Pulmonary artery endothelial cell (primary cell): ENCODE data around the gene ACSL3. TPM values are rescaled to one million over a fixed set of nuclear protein-coding genes. Genes with fewer than 3 reads are reported as not detected.
"Not testable (repeated sequence)": the region's sequence is repeated elsewhere in the genome, so short reads cannot be mapped to it uniquely, and the experiment has no call there.

ENCODE experiments used
- DNase-seq: peaks from one replicate; pipeline ENCODE4 v3.0.0-alpha.2; 2011; ENCODE audit warnings: low read depth, low spot score
- total RNA-seq: library from RNA; depleted of rRNA; stranded (reverse); fragments of >200 nt; gene quantifications from 2 replicates; pipeline ENCODE4 v1.2.3, GENCODE V29; 2014

The ACSL3 gene
- total RNA-seq: 99.3 and 167 TPM in 2 replicates

DNA sequence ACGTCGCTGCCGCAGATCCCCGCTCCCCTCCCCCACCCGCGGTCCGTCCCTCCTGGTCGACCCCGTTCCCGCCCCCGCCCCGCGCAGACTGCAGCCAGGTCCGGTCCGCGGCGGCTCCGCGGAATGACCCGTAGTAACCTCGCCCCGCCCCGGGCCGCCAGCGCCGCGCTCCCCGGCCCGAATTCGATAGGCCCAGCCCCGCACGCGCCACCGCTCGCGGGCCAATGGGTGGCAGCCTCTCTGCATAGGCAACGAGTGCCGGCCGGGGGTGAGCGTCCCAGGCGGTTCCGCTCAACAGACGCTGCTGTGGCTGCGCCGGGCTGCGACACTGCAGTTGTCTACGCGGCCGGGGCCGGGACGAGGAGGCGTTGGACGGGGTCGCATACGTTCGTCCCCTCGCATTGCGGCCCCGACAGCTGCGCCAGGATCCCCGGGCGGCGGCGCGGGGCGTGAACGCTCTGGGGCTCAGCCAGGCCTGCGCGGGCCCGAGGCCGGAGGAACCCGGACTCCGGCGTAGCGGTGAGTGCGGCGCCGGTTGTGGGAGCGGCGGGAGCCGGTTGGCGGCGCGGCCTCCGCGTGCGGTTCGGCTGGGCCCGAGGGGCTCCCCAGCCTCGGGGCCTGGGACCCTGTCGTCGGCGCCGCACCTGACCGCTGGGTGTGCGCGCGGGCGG lies at the start of gene ACSL3:
TSS of gene ACSL3 (plus strand) at position 297 of the 671 bp plus-strand sequence. CDS start 47,737 bp downstream, outside the sequence.
- peak; percentile 83 for DNase-seq

DNA sequence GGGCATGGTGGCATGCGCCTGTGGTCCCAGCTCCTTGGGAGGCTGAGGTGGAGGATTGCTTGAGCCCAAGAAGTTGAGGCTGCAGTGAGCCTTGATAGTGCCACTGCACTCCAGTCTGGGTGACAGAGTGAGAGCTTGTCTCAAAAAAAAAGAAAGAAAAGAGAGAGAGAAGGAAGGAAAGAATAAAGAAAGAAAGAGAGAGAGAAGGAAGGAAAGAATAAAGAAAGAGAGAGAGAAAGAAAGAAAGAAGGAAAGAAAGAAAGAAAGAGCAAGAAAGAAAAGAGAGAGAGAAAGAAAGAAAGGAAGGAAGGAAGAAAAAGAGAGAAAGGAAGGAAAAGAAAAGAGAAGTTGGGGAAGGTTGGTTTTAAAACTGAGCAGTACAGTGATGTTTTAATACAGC lies 49.0 kb upstream of the ACSL3 start:
- DNase-seq: no peak

DNA sequence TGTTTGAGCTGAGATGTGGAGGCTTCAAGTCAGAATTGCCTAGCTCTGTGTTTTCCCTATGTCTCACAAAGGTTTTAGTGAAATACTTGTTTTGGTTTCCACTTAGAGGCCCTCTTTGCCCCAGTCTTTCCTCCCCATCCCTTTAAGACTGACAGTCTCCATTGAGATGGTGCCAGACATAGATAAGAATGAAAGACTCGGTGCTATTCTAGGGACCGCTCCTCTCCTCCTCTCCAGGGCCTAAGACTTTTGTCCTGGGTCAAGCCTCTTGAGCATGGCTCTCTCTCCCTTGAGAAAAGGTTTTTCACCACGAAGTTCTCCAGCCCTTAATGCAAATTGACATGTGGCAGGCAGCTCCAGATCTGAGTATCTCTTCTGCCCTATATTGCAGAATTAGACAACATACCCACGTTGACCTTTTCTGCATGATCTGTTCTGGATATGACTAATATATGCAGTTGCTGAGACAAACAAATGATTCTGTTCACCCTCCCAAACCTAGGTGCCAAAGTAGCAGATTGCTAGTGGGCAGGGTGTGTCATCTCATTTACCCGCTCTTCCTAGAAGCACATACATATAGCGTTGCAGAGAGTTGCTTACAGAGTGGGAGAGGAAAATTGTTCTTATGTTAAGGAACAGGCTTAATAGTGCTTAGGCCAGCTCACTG lies 47.5 kb upstream of the ACSL3 start:
- no peak for DNase-seq

DNA sequence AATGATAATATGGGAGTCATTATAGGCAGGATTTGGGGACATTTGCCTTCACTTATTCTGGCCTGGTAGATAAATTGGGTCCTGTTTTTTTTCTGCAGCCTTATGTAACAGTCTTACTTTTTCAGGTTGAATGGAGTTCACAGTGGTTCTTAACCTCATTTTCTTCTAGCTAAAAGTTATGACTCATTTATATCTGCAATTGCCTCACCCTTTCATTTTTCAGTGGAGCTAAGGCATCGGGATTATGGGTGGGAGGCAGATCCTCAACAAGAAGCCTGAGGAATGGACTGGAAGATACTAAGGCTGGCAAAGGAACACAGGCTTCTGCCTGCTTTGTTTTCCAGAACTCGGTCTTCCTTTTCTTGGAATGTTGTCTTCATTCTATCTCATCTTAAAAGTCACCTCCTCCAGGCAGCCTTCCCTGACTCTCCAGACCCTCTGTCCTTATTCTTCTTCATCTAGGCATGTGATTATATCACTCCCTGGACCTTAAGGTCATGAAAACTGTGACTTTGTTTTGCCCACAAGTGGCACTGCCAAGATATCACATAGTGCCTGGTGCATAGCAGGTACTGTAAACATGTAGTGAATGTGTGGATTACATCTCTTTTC lies 41.0 kb upstream of the ACSL3 start:
- no peak for DNase-seq

DNA sequence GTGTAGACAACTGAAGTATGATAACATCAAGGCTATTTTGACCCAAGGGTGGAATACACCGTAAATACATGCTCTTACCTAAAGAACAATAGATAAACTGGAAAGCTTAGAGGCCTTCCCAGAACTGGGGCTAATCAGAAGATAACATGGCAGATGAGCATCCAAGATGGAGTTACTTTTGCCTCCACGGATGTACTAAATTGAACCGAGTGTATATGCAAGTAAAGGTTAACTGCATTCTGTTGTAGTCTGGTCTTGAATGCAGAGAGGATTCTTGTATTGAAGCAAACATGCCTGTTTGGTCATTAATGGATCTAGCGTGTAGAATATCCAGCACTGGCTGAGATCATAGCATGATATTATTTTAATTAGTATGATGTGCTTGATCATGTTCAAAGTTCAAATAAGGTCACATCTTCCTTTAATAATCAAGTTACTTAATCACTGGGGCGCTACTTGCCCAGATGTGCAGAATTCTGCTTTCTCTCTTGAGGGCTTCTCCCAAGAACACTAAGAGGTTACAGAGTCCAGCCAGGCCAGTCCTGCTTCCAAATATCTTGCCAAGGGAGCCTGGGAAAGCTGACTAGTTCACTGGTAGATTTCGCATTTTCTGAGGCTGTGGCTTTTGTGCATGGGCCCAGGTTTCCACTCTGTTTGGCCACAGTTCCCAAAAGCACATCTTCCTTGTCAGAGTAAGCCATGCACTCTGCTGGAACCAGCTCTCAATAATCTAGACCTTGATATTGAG lies 37.5 kb upstream of the ACSL3 start:
- no peak for DNase-seq

DNA sequence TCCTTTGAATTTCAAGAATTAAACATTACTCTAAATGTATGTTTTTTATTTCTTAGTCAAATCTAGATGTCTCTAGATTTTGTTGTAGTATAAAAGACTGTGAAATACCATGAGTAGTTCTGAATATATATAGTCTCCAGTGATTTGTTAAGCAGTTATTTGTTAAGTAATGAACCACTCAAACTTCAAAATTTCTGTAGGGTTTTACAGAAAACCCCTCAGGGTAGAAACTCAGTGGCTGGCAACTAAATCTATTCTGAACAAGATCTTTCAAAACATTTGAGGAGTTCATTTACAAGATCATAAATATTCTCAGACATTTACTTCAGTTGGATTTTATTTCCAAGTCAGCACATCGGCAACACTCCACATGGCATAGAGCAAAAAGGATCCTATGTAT lies 35.8 kb upstream of the ACSL3 start:
- no peak for DNase-seq

DNA sequence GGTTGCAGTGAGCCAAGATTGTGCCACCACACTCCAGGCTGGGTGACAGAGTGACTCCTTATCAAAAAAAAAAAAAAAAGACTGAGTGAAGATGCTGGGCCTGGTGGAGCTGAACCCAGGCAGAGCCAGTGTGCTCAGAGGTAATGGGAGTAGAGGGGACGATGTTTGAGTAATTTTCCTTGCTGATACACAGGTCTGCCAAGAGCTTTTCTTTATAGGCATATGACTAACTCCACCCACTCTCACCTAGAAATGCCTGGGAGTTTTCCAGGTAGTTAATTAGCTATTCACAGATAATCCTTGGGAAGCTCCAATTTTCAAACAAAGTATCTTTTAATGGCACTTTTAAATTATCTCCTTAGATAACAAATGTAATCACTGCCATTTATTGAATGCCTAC lies 33.4 kb upstream of the ACSL3 start:
- DNase-seq: no peak

DNA sequence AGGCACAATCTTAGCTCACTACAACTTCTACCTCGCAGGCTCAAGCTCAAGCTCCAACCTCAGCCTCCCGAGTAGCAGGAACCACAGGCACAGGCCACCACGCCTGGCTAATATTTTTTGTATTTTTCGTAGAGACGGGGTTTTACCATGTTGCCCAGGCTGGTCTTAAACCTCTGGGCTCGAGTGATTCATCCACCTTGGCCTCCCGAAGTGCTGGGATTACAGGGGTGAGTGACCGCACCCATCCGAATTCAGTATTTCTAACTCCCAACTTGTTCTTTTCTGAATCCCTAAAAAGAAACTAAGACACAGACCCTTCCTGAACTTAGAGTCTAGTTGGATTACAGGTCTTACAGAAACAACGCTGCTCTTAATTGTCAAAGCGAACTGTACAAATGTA lies 32.3 kb upstream of the ACSL3 start:
- DNase-seq: no peak

DNA sequence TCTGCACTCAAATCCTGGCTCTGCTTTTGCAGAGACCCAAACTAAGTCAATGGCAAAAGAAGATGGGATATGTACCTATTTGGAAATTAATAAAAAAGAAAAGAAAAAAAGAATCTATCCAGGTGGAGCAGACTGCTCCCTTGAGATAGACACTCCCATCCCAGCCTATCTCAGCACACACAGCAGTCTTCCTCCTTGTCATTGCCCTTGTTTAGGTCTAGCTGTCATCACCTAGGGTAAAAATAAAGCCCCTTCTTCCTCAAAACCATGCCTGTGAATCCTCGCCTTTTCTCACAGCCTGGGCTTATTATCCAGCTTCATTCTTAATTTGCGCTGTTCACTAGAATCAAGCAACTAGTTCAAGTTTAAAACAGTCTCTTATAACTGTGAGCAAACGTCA lies 30.7 kb upstream of the ACSL3 start:
- DNase-seq: no peak

DNA sequence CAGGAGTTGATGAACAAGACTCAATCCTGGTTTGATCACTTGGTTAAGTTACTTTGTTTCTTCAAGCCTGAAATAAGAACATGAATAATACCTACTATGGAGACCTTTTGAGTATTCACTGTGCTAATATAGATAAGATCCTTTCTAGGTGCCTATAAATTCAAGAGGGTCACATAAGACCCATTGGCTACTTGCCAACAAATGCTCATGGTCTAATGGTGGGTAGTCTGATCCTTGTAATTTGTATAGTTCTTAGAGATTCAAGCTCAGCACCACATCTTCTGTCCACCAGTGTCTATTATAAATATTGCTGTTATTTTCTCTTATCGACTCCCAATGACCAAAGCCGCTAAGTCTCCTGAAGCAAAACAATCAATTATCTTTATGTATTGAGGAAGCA lies 27.4 kb upstream of the ACSL3 start:
- DNase-seq: no peak

DNA sequence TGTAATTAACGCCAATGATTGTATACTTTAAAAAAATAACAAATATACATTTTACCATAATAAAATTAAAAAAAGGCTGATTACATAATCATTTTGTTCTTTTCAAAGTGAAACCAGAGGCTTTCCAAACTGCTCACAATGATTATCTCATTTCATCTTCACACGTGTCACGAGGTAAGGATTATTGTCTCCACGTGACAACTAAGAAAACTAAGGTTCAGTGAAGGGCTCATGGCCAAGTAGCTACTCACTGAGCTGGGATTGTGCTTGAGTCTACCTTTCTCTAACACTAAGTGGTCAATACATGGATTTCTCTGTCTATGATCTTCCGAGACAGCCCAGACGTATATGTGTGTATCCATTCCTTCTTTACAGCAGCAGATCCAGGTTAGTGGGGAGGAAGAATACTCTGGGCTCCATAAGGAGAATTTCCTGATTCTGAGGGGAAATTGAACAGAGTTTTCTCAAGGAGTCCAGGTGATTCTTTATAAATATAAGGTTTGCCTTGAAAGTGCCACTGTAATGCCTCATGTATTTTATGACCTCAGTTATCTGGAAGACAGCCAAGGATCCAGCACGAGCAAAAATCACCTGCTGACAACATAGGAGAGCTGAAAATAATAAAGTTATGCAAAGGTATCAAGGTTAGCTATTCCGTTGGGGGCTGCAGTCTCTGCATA lies 25.6 kb upstream of the ACSL3 start:
- DNase-seq: no peak

DNA sequence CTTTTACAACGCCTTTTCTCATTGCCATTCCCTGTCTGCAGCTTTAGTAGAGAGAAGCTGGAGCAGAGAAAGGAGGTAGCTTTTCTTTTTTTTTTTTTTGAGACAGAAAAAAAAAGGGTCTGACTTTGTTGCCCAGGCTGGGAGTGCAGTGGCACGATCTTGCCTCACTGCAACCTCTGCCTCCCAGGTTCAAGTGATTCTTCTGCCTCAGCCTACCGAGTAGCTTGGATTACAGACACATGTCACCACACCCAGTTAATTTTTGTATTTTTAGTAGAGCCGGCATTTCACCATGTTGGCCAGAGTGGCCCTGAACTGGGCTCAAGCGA lies 25.0 kb upstream of the ACSL3 start:
- DNase-seq: no peak

DNA sequence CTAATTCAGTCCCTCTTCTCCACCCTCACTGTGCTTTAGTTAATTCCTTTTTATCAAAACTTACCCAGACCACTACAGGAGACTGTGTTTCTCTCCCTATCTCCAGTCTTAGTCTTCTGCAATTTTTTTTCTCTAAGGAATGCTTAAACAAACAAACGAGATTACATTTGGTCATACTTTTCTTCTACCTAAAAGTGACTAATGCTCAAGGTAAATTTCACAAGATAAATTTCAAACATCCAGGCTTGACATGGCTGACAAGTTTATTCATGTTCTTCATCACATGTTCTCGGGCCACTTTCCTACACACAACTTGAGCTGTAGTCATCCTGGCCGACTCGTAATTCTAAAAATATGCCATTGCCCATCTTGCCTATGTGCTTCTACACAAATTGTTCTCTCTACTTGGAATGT lies 23.2 kb upstream of the ACSL3 start:
- DNase-seq: no peak

DNA sequence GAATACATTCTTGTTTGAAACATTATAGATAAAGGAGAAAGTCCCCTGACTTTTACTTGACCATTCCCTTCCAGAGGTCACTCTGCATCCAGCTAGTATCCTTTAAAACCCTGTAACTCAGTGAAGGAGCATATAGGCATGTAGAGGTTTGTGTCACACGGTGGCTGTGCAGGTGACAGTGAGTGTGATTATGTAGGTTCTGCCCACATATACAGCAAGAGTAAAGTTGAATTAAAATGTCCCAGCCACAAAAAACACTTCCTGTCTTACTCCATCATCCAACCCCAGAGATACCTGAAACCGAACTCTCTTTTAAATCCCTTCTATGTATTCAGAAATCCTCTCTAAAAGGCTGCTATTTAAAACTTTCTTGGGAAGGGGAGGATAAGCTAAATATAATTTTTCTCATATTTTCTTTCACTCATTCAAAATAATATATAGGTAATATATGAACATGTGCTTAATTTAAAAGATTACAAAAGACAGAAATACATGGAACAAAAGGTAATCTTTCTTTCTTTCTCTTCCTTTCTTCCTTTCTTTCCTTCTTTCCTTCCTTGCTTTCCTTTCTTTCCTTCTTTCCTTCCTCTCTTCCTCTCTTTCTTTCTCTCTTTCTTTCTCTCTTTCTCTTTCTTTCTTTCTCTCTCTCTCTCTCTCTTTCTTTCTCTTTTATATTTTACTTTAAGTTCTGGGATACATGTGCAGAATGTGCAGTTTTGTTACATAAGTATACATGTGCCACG lies 20.6 kb upstream of the ACSL3 start:
- no peak for DNase-seq

DNA sequence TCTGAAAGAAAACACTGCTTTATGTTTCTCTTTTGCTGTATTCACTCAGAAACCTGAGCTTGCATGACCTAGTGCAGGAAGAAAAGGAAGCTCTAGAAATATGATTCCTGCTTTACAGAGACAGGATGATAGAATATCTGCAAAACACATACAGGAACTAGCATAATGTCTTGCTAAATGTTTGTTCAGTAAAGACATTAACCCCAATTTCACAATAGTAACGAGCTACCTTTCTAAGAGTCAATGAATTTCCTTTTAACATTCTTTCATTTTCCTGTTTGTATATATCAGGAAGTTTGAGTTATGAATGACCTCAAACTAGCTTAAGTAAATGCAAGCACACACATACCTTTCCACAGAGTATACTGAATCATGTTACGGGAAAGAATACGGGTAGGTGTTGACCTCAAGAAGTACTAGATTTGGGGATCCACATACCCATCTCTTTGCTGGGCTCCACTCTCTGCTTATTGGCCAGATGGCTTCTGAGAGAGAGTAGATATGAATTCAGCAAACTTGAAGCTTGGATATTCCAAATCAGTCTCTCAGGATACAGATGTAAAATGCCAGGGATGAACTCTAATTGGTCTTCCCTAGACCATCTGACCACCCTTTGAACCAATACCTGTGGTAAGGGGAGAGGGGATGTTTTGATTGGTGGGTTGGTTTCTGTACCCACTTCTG lies 18.2 kb upstream of the ACSL3 start:
- peak; percentile 24 for DNase-seq

DNA sequence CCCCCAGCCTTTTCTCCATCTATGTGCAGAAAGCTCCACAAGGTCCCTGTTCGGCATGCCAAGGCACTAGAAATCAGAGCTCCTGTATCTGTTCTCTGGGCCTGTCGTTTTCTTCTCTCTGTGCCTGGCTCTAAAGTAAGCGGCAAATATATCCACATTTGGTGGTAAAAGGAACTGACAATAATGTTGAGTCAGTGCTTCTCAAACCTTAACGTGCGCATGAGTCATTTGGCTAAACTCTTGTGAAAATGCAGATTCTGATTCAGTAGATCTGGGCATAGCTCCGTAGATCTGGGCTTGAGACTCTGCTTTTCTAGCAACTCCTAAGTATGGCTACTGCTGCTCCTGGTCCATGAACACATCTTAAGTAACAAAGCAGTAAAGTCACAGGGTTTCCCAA lies 16.5 kb upstream of the ACSL3 start:
- DNase-seq: peak; percentile 33

DNA sequence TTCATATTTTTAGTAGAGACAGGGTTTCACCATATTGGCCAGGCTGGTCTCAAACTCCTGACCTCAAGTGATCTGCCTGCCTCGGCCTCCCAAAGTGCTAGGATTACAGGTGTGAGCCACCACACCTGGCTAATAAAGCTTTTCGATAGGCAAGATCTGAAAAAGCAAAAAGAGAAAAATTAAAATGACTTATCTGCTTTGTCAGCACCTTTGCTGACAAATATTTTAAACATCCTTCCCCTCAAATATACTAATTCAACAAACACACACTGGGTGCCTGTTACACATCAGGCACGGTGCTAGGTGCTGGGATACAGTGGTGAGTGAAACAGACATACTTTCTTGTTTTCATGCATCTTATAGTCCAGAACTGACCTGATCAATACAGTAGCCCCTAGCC lies 15.5 kb upstream of the ACSL3 start:
- DNase-seq: not testable (repeated sequence)

DNA sequence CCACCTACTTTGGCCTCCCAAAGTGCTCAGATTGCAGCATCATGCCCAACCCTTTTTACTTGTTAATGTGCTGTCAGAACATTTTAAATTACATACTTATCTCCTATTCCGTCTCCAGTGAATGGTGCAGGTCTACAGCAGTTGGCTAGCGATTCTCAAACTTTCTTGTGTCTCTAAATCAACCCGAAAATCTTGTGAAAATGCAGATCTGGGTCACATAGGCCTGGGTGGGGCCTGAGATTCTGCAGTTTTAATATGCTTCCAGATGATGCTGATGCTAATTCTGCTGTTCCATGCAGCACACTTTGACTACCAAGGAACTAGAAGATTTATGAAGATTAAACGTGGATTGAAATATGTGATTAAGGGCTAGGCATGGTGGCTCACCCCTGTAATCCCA lies 14.8 kb upstream of the ACSL3 start:
- DNase-seq: no peak

DNA sequence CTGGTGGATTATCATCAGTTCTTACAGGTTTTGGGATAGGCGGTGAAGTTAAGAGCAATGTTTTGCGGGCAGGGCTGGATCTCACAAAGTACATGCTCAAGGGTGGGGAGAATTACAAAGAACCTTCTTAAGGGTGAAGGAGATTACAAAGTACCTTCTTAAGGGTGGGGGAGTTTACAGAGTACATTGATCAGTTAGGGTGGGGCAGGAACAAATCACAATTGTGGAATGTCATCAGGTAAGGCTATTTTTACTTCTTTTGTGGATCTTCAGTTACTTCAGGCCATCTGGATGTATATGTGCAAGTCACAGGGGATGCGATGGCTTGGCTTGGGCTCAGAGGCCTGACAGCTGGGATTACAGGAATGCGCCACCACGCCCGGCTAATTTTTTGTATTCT lies 12.8 kb upstream of the ACSL3 start:
- not testable (repeated sequence) for DNase-seq

DNA sequence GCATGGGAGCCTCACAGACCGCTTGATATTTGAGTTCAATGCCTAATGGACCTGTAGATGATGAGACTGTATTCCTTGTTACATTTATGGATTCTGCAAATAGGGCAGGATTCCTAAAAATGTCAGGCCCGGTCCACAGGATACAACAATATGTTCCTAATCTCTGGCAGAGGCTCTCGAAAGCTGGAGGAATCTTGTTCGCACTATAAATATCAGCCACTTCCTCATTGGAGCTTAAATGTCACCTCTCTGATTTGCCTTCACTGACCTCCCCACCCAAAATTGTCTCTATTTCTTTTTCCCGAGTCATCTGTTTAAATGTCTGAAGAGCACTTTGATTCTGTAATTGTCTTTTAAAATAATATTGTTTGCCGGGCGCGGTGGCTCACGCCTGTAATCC lies 12.0 kb upstream of the ACSL3 start:
- no peak for DNase-seq
